Measurements from ENCODE around the gene ALPL.

- no peak for TF ChIP-seq CTCF (IDR thresholded peaks at IDR 0.05)
- TF ChIP-seq POLR2A (IDR thresholded peaks at IDR 0.05) = no peak
- TF ChIP-seq POLR2AphosphoS5 (IDR thresholded peaks at IDR 0.05) = no peak
- TF ChIP-seq EP300 (IDR thresholded peaks at IDR 0.05) = no peak
These were observed 34.9 kb downstream of the ALPL start for GRCh38 chr1:21544095-21544494.

Data from upper lobe of left lung (tissue), 4 donors.